Hepatic stellate cell (primary cell): ENCODE results near the gene ORC3.
"Not testable (repeated sequence)": the region's sequence is repeated elsewhere in the genome, so short reads cannot be mapped to it uniquely, and the experiment has no call there.

Experiments
- DNase-seq: peaks from one replicate; pipeline ENCODE4 v3.0.0; 2011; ENCODE audit warnings: low spot score

Gene ORC3

GRCh38 chr6:87600576-87600975, 10.6 kb downstream of the ORC3 start:
- no peak for DNase-seq

GRCh38 chr6:87606199-87606598, 16.3 kb downstream of the ORC3 start:
- no peak for DNase-seq

GRCh38 chr6:87608802-87609201, 18.9 kb downstream of the ORC3 start:
- no peak for DNase-seq

DNA sequence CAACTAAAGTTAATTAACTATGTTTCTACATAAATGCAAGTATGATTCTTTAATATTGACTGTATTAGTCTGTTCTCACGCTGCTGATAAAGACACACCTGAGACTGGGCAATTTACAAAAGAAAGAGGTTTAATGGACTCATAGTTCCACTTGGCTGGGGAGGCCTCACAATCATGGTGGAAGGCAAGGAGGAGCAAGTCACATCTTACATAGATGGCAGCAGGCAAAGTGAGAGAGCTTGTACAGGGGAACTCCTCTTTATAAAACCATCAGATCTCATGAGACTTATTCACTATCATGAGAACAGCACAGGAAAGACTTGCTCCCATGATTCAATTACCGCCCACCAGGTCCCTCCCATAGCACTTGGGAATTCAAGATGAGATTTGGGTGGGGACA, 23.1 kb downstream of the ORC3 start:
- DNase-seq, result not testable (repeated sequence)

GRCh38 chr6:87617405-87617804, 27.5 kb downstream of the ORC3 start:
- no peak for DNase-seq

DNA sequence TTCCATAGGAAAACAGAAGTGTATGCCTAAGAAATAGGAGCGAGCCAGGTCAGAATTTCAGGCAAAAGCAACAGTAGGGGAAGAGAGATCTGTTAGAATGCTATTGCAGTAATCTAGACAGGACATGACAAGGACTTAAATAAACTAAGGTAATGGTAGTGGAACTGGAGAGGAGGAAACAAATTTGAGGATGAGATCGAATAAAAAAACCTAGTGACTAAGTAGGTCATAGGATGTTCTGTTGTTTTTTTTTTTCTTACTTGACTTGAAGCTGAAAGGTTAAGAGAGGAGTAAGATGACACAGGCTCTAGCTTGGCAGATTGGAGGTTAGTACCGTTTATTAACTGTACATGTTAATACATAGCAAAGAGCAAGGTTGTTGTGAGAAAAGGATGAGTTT, 28.6 kb downstream of the ORC3 start:
- DNase-seq, result no peak

GRCh38 chr6:87623248-87623647, 33.3 kb downstream of the ORC3 start:
- DNase-seq, result peak; percentile 8

GRCh38 chr6:87628424-87628823, 38.5 kb downstream of the ORC3 start:
- DNase-seq, result no peak

DNA sequence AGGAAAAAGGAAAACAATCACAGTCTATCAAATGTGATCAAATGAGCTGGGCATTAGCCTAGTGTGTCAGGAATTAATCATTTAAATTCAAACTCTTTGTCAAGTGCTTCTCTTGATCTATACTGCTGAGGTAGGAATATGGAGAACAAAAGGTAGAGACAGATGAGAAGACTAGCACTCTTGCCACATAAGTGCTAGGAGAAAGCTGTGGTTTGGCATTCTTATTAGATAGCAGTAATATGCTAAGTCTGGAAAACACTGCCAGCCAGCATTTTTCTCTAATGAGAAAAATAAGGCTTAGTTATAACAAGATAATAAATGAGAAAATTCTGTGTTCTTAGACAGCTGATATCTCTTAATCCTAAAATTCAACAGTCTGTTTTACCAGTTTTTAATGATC, 38.9 kb downstream of the ORC3 start:
- DNase-seq, result no peak

DNA sequence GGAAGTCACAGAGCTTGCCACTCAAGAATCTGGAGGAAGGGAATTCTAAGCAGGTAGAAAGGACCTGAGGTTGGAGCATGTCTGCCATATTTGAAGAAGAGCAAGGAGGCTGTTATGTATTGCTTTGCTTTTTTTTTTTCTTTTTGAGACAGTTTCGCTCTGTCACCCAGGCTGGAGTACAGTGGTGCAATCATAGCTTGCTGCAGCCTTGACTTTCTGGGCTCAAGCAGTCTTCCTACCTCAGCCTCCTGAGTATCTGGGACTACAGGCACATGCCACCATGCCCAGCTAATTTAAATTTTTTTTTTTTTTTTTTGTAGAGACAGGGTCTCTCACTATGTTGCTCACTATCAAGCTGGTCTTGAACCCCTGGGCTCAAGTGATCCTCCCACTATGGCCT, 40.8 kb downstream of the ORC3 start:
- DNase-seq, result no peak

DNA sequence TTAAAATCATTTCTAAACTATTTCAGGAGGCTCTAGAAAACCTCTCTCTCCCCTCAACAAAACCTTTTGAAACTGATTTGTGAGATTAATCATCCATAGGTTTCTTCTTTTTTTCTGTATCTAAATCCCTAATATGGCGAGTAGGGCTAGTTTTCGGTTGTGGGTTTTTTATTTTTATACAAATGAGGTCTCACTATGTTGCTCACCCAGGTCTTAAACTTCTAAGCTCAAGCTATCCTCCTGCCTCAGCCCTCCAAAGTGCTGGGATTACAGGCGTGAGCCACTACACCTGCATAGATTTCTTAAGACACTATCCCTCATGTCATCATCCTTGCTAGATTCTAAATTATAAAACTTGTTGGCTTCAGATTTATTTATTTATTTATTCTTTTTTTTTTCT, 43.9 kb downstream of the ORC3 start:
- DNase-seq, result no peak

- no peak for DNase-seq
Measured at GRCh38 chr6:87636315-87636714, 46.4 kb downstream of the ORC3 start.

DNA sequence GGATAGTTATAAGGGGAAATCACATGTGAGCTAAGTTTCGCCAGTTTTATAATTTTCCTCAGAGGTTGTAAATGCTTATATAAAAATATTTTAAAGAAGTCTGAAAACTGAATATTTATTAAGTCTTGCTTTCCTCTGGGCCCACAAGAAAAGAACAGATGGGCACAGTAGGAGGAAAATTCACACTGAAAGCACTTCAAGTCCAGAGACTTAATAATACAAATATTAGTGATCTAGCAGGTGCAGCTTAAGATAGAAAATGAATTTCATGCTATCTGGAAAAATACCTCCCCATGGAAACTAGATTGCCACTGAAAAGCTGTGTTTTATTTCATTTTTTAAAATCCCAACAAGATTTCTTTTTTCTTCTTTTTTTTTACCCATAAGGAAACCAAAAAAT, 47.2 kb downstream of the ORC3 start:
- DNase-seq, result no peak

GRCh38 chr6:87639373-87639772, 49.4 kb downstream of the ORC3 start:
- no peak for DNase-seq

GRCh38 chr6:87641065-87641692, 51.2 kb downstream of the ORC3 start:
- no peak for DNase-seq

DNA sequence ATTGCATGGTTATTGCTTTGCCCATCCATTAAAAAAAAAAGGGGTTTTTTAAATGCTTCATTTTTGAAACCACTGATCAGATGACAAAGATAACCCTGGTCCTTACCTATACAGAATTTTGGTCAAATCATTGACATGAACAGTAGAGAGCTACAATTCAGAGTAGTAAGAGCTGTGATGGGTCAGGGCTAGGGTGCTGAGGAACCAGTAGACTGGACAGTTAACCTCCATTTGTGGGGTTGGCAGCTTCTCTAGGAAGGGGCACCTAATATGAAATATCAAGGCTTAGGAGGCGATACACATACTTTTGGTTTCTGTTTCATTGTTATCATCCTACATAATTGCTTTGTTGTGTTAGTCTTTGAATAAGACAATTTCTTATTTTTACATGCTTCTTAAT, 55.1 kb downstream of the ORC3 start:
- no peak for DNase-seq

DNA sequence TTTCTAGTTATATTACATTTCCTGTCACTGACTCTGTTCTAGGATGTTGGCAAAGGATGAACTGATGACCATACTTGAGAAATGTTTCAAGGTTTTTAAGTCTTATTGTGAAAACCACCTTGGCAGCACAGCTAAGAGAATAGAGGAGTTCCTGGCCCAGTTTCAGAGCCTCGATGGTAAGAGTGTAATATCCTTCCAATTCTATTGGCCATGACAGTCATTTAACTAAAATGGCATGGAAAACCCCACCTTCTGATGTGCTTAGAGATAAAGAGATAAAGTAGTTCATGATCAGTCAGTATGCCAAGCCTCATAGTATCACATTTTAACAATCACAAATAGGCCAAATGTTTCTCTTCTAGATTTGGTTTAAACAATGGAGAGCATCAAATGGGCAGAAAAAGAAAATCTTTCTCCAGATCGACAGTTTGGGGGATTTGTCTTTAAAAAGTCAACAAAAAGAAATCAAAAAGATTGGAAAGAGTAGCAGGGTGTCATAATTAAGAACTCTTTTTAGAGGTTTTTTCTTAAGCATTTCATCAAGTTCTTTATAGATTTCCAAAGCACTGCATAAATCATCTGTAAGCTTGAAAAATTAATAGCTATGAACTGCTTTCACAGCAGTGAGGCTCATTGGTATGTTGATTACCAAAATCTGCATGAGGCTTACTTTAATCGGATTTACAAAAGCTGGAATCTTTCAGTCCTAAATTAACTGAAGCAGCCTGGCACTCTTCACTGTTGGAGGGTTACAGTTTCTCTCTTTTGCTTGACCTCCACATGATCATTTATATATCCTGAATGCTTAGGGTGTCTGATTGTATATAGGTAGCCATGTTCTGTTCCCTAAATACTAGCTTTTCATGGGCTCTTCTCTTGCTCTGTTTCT, 63.4 kb downstream of the ORC3 start:
- DNase-seq, result no peak

DNA sequence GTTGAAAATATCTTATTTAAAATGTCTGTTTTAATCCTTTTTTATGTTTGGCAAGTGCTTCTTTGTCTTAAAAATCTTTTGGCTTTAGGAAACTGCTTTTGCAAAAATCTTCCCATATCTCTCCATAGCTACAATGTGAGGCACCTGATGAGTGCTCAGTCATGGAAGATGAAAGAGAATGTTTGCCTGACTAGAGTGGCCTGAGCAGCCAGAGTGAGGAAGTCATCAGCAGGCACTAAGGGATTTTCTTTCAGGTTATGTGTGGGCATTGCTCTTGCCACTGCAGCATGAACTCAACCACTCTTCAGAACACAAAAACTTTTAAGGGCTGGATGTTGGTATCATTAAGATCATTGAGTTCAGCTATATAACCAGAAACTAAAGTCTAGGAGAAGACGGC, 64.2 kb downstream of the ORC3 start:
- DNase-seq, result no peak

DNA sequence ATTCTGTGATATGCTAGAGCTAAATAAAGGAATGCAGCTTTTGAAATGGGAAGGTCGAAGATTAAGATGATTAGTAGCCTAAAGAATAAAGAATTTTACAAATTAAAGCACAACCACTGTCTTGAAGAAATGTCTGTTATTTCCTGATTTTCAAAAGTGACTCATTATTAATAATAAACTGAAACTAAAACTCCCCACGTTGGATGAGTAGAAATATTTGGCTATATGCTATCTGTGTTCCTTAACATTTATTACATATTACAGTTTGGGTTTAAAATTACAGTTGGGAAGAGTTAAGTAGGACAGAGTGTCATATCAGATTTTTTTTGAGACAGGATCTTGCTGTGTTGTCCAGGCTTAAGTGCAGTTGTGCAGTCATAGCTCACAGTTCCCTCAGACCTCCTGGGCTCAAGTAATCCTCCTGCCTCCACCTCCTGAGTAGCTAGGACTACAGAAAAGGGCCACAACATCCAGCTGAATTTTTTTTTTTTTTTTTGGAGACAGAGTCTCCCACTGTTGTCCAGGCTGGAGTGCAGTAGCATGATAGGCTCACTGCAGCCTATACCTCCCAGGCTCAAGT, 65.0 kb downstream of the ORC3 start:
- DNase-seq, result no peak

DNA sequence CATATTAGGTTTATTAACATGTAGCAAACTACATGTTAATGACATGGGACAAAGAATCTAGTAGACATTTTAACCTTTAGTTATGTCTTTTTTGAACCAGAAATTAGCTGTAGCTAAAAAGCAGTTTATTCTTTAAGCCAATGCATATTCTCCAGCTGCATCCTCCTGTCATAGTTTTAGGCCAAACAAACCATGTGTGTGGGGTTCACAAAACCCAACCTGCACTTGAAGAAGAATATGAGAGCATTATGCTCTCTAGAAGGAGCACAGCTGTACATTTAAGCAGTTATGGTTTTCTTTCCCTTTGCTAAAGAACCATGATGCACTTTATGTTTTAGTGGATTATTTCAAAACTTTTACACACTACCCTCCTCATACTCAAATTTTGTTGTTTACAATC, 65.9 kb downstream of the ORC3 start:
- no peak for DNase-seq

DNA sequence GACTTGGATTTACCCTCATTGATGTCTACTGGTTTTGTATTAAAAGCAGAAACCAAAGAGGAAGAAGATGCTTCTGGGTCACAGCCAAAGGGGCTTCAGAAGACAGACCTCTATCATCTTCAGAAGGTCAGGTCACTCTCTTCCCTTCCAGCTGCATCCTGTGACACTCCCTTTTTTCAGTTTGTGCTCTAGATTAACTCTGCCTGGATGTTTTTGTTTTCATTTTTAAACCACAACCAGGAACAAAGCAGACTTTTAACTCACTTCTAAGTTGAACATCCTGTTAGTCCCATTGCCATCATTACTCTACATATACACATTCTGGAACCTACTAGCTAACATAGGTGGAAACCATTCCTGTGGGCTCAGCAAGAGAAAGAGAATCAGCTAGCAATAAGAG, 66.9 kb downstream of the ORC3 start:
- DNase-seq, result no peak

GRCh38 chr6:87658516-87658915, 68.6 kb downstream of the ORC3 start:
- DNase-seq, result no peak

- peak; percentile 65 for DNase-seq
Measured at GRCh38 chr6:87660226-87660911, 70.4 kb downstream of the ORC3 start.
